A673 (cell line): ENCODE data around the gene KIF26B. TPM values are rescaled to one million over a fixed set of nuclear protein-coding genes. Genes with fewer than 3 reads are reported as not detected.

ENCODE experiments used
- BruUV-seq: library from RNA; stranded (reverse); fragments of 400-500 nt; replicated peaks from 2 replicates; lab custom pipeline; 2021; lab: Mats Ljungman, UMichigan
- CTCF ChIA-PET: fragments of 300-600 bp; sonication (Branson Sonifier 250); formaldehyde crosslinking; loops from one replicate; lab custom pipeline; 2022; ENCODE audit warnings: antibody characterized with exemption; lab: Charles Lee
- POLR2A ChIA-PET: fragments of 300-600 bp; sonication (Branson Sonifier 250); formaldehyde crosslinking; loops from one replicate; lab custom pipeline; 2022; ENCODE audit warnings: antibody characterized with exemption; ENCODE audit not compliant: low non-redundant PET; lab: Charles Lee
- DNase-seq: peaks from one replicate; pipeline ENCODE4 v3.0.0-alpha.2; 2015; ENCODE audit warnings: low spot score
- H3K27ac ChIP-seq: fragments of 200-600 bp; sonication (generic); 2 replicates; pipeline ENCODE4 v1.5.1; 2016; ENCODE audit warnings: mixed run types, low read depth, mild to moderate bottlenecking, mixed read lengths, antibody characterized with exemption, low read length; ENCODE audit not compliant: poor library complexity, severe bottlenecking
- H3K27me3 ChIP-seq: fragments of 200-600 bp; sonication (generic); replicated peaks from 2 replicates; pipeline ENCODE4 v1.6.1; 2017; ENCODE audit warnings: mixed run types, low read depth, mild to moderate bottlenecking, mixed read lengths, antibody characterized with exemption, low read length; ENCODE audit not compliant: insufficient read depth, poor library complexity
- H3K36me3 ChIP-seq: fragments of 200-600 bp; sonication (generic); 2 replicates; pipeline ENCODE4 v1.6.1; 2016; ENCODE audit warnings: mixed run types, mild to moderate bottlenecking, mixed read lengths, antibody characterized with exemption, low read length; ENCODE audit not compliant: insufficient read depth, poor library complexity, severe bottlenecking
- H3K4me1 ChIP-seq: fragments of 200-600 bp; sonication (generic); 2 replicates; pipeline ENCODE4 v1.6.1; 2017; ENCODE audit warnings: mixed run types, mild to moderate bottlenecking, mixed read lengths, antibody characterized with exemption, low read length; ENCODE audit not compliant: insufficient read depth, poor library complexity, severe bottlenecking
- H3K4me3 ChIP-seq: fragments of 200-600 bp; sonication (generic); 2 replicates; pipeline ENCODE4 v1.5.1; 2016; ENCODE audit warnings: low read depth, mixed run types, mild to moderate bottlenecking, mixed read lengths, low read length; ENCODE audit not compliant: poor library complexity, severe bottlenecking
- H3K9me3 ChIP-seq: fragments of 200-600 bp; sonication (generic); 2 replicates; pipeline ENCODE4 v1.6.1; 2016; ENCODE audit warnings: mixed run types, low read depth, mild to moderate bottlenecking, mixed read lengths, antibody characterized with exemption, low read length; ENCODE audit not compliant: poor library complexity, severe bottlenecking
- CTCF ChIP-seq: fragments of 300-800, 200-600 bp; sonication (generic); conservative IDR thresholded peaks from 2 replicates; pipeline ENCODE4 v1.5.1; 2017; ENCODE audit warnings: low read depth, mild to moderate bottlenecking, antibody characterized with exemption, low read length, moderate library complexity, mixed read lengths
- EZH2 ChIP-seq: fragments of 200-600 bp; sonication (generic); IDR thresholded peaks from 2 replicates; pipeline ENCODE4 v1.6.1; 2017; ENCODE audit warnings: borderline replicate concordance, low read depth, mild to moderate bottlenecking, mixed read lengths, antibody characterized with exemption, low read length; ENCODE audit not compliant: poor library complexity, severe bottlenecking
- intact Hi-C: fragments of 100-400 bp; cut with micrococcal nuclease; formaldehyde crosslinking; loops from one replicate; pipeline ENCODE4 v1.10.0; 2022; ENCODE audit not compliant: unreplicated experiment
- total RNA-seq: library from RNA; stranded (reverse); gene quantifications from 2 replicates; pipeline ENCODE4 v1.2.3, GENCODE V29; 2021

Gene KIF26B
- total RNA-seq, 1 experiment from 2014 or later, result not detected

DNA sequence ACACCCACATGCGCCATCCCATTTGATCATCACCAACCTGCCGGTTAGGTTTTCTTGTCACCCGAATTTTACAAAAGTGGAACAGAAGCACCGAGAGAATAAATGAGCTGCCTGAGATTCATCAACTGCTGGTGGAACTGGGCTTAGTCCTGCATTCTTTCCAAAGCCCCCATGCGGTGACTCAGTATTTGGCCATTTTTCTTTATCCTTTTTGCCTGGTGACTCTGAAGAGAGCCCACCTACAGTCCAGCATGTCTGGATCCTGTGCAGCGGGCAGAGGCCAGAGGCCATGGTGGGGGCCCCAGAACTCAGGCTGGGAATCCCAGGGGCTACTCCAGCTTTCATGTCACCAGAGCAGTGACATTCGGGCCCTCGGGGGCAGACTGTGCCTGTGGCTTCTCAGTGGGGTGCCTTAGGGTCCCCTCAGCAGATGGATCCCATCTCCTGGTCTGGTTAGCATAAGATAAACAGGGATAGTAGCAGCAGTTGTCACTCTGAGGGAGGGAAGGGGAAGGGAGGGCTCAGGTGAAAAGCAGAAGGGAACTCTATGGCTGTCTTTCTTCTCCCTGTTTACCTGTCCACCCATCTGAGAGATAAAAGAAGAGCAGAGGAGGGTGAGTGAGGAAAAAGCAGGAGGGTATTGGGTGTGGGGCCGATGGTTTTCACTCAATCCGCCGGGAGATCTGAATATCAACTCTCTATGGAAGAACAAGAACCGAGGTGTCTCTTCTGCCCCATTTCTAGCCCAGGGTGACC, 63.2 kb downstream of the KIF26B start:
- TF ChIP-seq EZH2 (no peak), CTCF (no peak)
- intact Hi-C loops, result no loop called here
- CTCF ChIA-PET, result no interaction called here
- H3K9me3 ChIP-seq, result no peaks in the 10 kb centered on the region
- no TSS peak for BruUV-seq
- no peaks in the 10 kb centered on the region for H3K27me3 ChIP-seq
- H3K4me3 ChIP-seq, result no peak overlapping the region
- H3K36me3 ChIP-seq, result no peaks in the 10 kb centered on the region
- DNase-seq, result no peak
- H3K27ac ChIP-seq, result no peak overlapping the region
- H3K4me1 ChIP-seq, result peaks cover 3% of the 10 kb centered on the region
- POLR2A ChIA-PET, result no interaction called here

GRCh38 chr1:245220381-245220985, 65.7 kb downstream of the KIF26B start:
- ChIA-PET POLR2A (no interaction called here), CTCF (no interaction called here)
- no peak for TF ChIP-seq EZH2
- no peak for TF ChIP-seq CTCF
- Histone ChIP-seq H3K4me1 (peaks cover 3% of the 10 kb centered on the region), H3K4me3 (no peak overlapping the region), H3K27me3 (no peaks in the 10 kb centered on the region), H3K36me3 (no peaks in the 10 kb centered on the region), H3K9me3 (no peaks in the 10 kb centered on the region), H3K27ac (no peak overlapping the region)
- no peak for DNase-seq
- intact Hi-C loops, result no loop called here
- no TSS peak for BruUV-seq

GRCh38 chr1:245221805-245222204, 67.0 kb downstream of the KIF26B start:
- ChIA-PET POLR2A (no interaction called here), CTCF (no interaction called here)
- H3K36me3 ChIP-seq, result no peaks in the 10 kb centered on the region
- H3K27ac ChIP-seq, result no peak overlapping the region
- no peak for TF ChIP-seq EZH2
- no peak for TF ChIP-seq CTCF
- H3K4me3 ChIP-seq, result no peak overlapping the region
- BruUV-seq, result no TSS peak
- H3K27me3 ChIP-seq, result no peaks in the 10 kb centered on the region
- H3K4me1 ChIP-seq, result no peaks in the 10 kb centered on the region
- no peak for DNase-seq
- H3K9me3 ChIP-seq, result no peaks in the 10 kb centered on the region
- intact Hi-C loops, result no loop called here
